Stimulated activated naive B cell treated with anti-CD40 and anti-IgM and Interleukin-4, amounts not matched to agents 10 μg/mL and 1 μg/mL and 100 μg/mL, for 72 hours (primary cell): ENCODE measurements around the gene CD320.
A peak's percentile ranks its signal among the peaks of the same experiment; 100 is the strongest.
"Not testable (repeated sequence)": the region's sequence is repeated elsewhere in the genome, so short reads cannot be mapped to it uniquely, and the experiment has no call there.

Experiments
- ATAC-seq, 2 donors: fragments of 150-1000 bp; cut with Tn5 transposase; replicated peaks; 2 replicates each; pipeline ENCODE4 v1.10.0; 2021; ENCODE audit warnings: moderate library complexity in 1 of 2
- DNase-seq: peaks from one replicate; pipeline ENCODE4 v3.0.0; 2021
- H3K27ac Mint-ChIP-seq: one replicate; pipeline ENCODE4 v1.8.0; 2022; ENCODE audit warnings: mild to moderate bottlenecking, mixed read lengths
- H3K27me3 Mint-ChIP-seq, 2 donors: one replicate each; pipeline ENCODE4 v1.8.0; 2022; ENCODE audit warnings: mixed read lengths in 2 of 2
- H3K36me3 Mint-ChIP-seq, 2 donors: one replicate each; pipeline ENCODE4 v1.8.0; 2022; ENCODE audit warnings: mixed read lengths in 2 of 2, mild to moderate bottlenecking in 1 of 2
- H3K4me1 Mint-ChIP-seq, 2 donors: one replicate each; pipeline ENCODE4 v1.8.0; 2022; ENCODE audit warnings: mixed read lengths in 2 of 2, mild to moderate bottlenecking in 1 of 2
- H3K4me3 Mint-ChIP-seq, 2 donors: one replicate each; pipeline ENCODE4 v1.8.0; 2022; ENCODE audit warnings: mild to moderate bottlenecking in 2 of 2, mixed read lengths in 2 of 2, moderate library complexity in 1 of 2
- H3K9me3 Mint-ChIP-seq, 2 donors: one replicate each; pipeline ENCODE4 v1.8.0; 2022; ENCODE audit warnings: mixed read lengths in 2 of 2, mild to moderate bottlenecking in 1 of 2

CD320 gene

DNA sequence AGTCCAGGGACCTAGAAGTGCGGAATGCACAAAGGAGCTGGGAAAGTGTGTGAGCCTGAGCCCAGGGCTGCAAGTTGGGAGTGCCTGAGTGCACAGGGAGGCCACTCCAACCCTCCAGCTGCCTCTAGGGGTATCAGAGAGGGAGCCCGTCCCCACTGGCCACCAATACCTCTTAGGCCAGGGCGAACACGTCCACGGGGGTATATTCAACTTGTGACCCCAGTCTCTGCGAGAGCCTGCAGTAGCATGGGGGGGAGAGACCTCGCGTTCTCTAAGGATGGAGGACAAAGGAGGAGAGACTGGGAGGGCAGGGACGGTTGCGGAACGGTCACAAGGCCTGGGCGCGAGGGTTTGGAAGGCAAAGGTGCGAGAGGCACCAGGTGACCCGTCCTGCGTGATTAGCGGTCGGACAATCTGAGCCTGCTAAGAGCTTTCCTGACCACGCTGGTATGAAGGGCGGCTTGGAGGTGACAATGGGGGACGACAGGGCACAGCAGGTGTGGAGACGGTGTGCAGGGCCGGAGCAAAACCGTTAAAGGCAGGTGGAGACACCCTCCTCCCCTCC, 676 bp downstream of the CD320 start:
- no peak for ATAC-seq
- no peak for DNase-seq
- Mint-ChIP-seq H3K27ac (peak overlapping the region; percentile 96), H3K27me3 (no peaks in the 10 kb centered on the region), H3K9me3 (no peaks in the 10 kb centered on the region), H3K36me3 (peaks cover 22 to 45% of the 10 kb centered on the region in 2 donors), H3K4me3 (peak overlapping the region; percentile 92 to 93), H3K4me1 (peaks cover 28 to 53% of the 10 kb centered on the region in 2 donors)

DNA sequence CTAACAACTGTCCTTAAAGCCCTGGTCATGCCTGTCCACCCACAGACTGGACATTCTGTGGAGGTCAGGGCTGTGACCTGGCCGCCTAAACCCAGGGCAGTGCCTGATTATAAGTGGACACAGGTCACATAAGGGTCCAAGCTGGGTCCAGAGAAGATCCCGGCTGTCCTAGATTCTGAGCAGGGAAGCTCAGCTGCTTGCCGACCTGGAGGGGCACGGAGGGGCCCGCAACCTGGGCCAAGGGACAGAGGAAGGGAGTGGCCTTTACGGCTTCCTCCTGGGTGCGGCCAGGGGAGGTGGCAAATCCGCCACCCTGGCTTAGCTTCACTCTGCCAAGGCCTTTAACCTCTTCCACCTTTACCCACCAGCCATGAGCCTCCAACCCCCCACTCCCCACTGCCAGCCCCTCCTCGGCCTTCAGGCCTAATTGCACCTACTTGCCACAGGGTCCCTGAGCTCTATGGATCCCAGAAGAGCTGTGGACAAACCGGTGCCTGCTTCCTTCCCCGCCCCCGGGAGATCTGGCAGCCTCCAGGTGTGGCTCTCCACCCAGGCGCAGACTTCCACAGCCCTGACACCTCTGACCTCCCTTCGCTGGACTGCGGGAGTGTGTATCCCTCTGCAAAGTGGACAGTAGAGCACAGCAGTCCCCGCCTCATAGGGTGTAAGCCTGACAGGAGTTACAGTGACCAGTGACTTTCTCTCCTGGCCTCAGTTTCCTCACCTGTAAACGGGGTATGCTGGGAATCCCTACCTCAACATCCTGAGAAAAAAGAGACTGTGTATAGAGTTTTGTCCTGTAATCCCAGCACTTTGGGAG, 1.7 kb downstream of the CD320 start:
- peak overlapping the region; percentile 37 for H3K27ac Mint-ChIP-seq
- H3K9me3 Mint-ChIP-seq = no peaks in the 10 kb centered on the region
- peaks cover 20 to 45% of the 10 kb centered on the region in 2 donors for H3K36me3 Mint-ChIP-seq
- peak overlapping the region; percentile 92 to 93 for H3K4me3 Mint-ChIP-seq
- H3K4me1 Mint-ChIP-seq = peaks cover 28 to 49% of the 10 kb centered on the region in 2 donors
- DNase-seq = no peak
- H3K27me3 Mint-ChIP-seq = no peaks in the 10 kb centered on the region
- no peak for ATAC-seq

DNA sequence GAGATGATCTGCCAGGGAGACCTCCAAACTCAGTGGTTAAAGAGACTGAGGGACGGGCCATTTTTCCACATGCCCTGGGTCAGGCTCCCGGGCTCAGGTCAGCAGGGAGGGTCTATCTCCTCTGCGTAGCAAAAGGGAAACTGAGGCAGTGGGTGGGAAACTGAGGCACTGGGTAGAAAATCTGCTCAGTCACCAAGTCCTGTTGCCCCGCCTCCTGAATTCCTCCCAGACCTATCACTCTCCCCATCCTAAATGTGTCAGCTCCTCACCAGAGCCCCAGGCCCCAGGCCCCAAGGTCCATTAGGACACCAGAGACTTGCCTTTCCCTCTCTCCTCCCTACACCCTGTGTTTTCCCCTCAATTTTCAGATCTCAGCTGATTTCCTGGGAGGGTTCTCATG, 2.4 kb downstream of the CD320 start:
- H3K9me3 Mint-ChIP-seq = no peaks in the 10 kb centered on the region
- no peak for DNase-seq
- peak overlapping the region; percentile 21 for H3K27ac Mint-ChIP-seq
- ATAC-seq = no peak
- no peaks in the 10 kb centered on the region for H3K27me3 Mint-ChIP-seq
- peaks cover 28 to 49% of the 10 kb centered on the region in 2 donors for H3K4me1 Mint-ChIP-seq
- H3K36me3 Mint-ChIP-seq = peaks cover 17 to 42% of the 10 kb centered on the region in 2 donors
- H3K4me3 Mint-ChIP-seq = no peak overlapping the region

DNA sequence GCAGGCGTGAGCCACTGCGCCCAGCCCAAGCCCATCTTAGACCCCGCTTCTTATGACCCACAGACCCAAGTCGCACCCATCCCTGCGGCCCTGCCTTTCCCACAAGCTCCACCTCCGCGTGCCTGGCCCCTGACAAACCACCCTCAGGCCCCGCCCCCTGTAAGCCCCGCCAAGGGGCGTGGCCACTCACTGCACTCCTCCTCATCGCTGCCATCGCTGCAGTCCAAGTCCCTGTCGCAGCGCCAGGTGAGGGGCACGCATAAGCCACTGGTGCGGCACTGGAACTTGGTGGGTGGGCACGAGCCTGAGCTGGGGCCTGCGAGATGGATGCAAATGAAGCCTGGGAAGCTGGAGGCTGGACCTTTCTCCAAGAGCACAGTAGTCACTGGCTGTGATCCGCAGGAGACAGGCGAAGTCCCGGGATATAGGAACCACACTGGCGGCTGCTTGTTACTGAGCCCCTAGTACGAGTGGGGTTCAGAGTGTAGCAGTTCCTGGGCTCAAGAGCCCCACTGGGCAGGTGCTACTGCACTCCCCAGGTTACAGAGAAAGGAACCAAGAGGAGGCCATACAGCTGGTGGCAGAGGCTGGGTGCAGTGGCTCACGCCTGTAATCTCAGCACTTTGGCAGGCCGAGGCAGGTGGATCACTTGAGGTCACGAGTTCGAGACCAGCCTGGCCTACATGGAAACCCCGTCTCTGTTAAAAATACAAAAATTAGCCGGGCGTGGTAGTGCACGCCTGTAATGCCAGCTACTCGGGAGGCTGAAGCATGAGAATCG, 3.1 kb downstream of the CD320 start:
- Mint-ChIP-seq H3K27me3 (no peaks in the 10 kb centered on the region), H3K9me3 (no peaks in the 10 kb centered on the region), H3K36me3 (peaks cover 17 to 38% of the 10 kb centered on the region in 2 donors), H3K4me3 (no peak overlapping the region), H3K4me1 (peaks cover 28 to 48% of the 10 kb centered on the region in 2 donors), H3K27ac (peak overlapping the region; percentile 83)
- DNase-seq (no peak), ATAC-seq (no peak)

DNA sequence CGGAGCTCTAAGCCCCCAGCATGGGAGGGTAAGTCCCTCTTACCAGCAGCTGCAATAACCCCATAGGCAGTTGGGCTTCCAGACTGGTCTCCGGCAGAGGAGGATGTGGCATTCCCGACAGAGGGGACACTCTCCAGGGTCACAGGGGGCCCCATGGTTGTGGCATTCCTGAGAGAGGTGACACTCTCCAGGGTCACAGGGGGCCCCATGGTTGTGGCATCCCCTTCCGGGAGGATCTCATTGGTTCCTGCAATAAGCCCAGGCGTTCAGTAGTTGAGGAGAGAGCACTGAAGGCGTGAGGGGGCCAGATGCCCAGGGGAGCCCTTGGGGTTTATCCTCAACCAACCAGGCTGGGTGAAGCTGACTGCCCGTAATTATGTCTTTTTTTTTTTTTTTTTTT, 5.4 kb downstream of the CD320 start:
- DNase-seq = peak; percentile 0
- no peaks in the 10 kb centered on the region for H3K27me3 Mint-ChIP-seq
- no peaks in the 10 kb centered on the region for H3K9me3 Mint-ChIP-seq
- H3K27ac Mint-ChIP-seq = no peak overlapping the region
- ATAC-seq = no peak
- peaks cover 17 to 28% of the 10 kb centered on the region in 2 donors for H3K4me1 Mint-ChIP-seq
- peaks cover 14 to 24% of the 10 kb centered on the region in 2 donors for H3K36me3 Mint-ChIP-seq
- no peak overlapping the region for H3K4me3 Mint-ChIP-seq

DNA sequence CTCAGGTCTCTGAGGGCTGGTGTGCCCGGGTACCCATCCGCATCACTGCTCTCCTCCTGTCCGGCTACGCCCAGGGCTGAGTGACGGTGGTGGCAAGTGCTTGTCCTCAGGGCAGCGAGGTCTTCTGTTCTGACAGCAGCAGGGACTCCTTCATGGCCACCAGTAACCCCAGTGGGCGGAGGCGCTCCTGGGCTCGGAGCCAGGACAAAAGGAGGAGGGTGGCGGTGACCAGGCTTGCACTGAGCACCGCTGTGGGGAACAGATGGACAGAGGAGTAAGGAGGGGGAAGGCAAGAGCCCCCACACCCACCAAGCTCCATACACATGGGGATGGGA, 5.8 kb downstream of the CD320 start:
- DNase-seq = peak; percentile 0
- H3K27ac Mint-ChIP-seq = no peak overlapping the region
- no peak overlapping the region for H3K4me3 Mint-ChIP-seq
- H3K4me1 Mint-ChIP-seq = peaks cover 14 to 24% of the 10 kb centered on the region in 2 donors
- no peaks in the 10 kb centered on the region for H3K27me3 Mint-ChIP-seq
- no peak for ATAC-seq
- no peaks in the 10 kb centered on the region for H3K9me3 Mint-ChIP-seq
- peaks cover 14 to 20% of the 10 kb centered on the region in 2 donors for H3K36me3 Mint-ChIP-seq

DNA sequence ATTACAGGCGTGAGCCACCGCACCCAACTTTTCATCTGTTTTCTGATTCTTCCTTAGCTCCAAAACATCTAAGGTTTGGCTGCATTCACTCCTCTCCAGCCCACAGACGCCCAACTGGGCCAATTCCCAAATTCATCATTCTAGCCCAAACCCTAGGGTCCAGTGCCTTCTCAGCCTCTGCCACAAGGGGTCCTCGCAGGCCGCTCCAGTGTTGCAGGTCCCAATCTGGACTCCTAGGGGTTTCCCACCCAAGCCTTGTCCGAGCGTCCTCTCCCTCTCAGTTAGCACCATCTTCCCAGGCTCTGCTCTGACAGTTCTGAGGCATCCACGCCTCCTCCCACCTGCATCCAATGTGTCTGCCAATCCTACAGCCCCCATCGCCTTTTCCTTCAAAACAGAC, 16.8 kb downstream of the CD320 start:
- not testable (repeated sequence) for H3K27me3 Mint-ChIP-seq, H3K4me3 Mint-ChIP-seq, H3K4me1 Mint-ChIP-seq, DNase-seq, H3K9me3 Mint-ChIP-seq, H3K36me3 Mint-ChIP-seq, H3K27ac Mint-ChIP-seq
- peak in 1 of 2 donors; percentile 44 for ATAC-seq

DNA sequence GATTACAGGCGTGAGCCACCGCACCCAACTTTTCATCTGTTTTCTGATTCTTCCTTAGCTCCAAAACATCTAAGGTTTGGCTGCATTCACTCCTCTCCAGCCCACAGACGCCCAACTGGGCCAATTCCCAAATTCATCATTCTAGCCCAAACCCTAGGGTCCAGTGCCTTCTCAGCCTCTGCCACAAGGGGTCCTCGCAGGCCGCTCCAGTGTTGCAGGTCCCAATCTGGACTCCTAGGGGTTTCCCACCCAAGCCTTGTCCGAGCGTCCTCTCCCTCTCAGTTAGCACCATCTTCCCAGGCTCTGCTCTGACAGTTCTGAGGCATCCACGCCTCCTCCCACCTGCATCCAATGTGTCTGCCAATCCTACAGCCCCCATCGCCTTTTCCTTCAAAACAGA, 31.6 kb downstream of the CD320 start:
- not testable (repeated sequence) for H3K36me3 Mint-ChIP-seq, H3K27me3 Mint-ChIP-seq, H3K9me3 Mint-ChIP-seq, DNase-seq, H3K4me1 Mint-ChIP-seq, H3K27ac Mint-ChIP-seq, H3K4me3 Mint-ChIP-seq
- ATAC-seq = peak; percentile 47 to 53

DNA sequence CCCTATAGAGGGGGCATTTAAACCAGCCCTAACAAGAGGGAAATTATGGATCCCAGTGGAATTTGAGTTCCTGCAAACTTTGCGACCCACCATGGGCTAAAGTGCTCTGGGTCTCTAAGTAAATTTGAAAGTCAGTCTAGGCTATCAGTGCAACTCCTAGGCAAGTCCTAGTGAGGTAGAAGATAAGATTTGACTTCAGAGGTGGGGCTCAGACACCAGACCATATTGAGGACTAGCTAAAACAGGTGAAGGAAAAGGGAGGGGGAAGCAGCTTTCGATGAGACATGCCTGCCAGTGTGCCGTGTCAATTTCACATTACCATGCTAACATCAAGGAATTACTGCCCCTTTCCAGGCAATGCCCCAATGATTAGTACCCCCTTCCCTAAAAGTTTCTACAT, 38.4 kb downstream of the CD320 start:
- peaks cover 15 to 25% of the 10 kb centered on the region in 2 donors for H3K4me1 Mint-ChIP-seq
- ATAC-seq = no peak

DNA sequence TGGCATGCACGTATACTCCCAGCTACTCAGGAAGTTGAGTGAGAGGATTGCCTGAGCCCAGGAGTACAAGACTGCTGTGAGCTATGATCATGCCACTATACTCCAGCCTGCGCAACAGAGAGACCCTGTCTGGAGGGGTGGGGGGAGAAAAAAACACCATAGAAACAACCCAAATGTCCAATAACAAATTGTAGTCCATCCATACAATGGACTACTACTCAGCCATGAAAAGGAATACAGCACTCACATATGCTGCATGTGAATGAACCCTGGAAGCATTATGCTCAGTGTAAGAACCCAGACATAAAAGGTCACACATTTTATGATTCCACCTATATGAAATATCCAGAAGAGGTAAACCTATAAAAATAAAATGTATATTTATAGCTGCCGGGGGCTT, 42.3 kb downstream of the CD320 start:
- Mint-ChIP-seq H3K36me3 (peaks cover 2 to 10% of the 10 kb centered on the region in 2 donors), H3K27ac (no peak overlapping the region), H3K4me1 (peaks cover 15 to 25% of the 10 kb centered on the region in 2 donors), H3K4me3 (no peak overlapping the region), H3K27me3 (no peaks in the 10 kb centered on the region), H3K9me3 (no peaks in the 10 kb centered on the region)
- ATAC-seq = no peak
- DNase-seq = no peak

More for the DNA sequence above, 38.4 kb downstream of the CD320 start:
- peak overlapping the region; percentile 85 to 90 for H3K4me3 Mint-ChIP-seq
- DNase-seq = no peak
- H3K27me3 Mint-ChIP-seq = no peaks in the 10 kb centered on the region
- peak overlapping the region; percentile 97 for H3K27ac Mint-ChIP-seq
- H3K36me3 Mint-ChIP-seq = no peaks in the 10 kb centered on the region
- H3K9me3 Mint-ChIP-seq = no peaks in the 10 kb centered on the region

DNA sequence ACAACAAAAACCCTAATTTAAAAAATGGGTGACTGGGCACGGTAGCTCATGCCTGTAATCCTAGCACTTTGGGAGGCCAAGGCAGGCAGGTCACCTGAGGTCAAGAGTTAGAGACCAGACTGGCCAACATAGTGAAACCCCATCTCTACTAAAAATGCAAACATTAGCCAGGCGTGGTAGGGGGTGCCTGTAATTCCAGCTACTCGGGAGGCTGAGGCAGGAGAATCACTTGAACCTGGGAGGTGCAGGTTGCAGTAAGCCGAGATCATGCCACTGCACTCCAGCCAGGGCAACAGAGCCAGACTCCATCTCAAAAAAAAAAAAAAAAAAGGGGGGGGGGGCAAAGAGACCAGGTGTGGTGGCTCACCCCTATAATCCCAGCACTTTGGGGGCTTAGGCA, 43.9 kb downstream of the CD320 start:
- H3K4me1 Mint-ChIP-seq = peaks cover 9 to 12% of the 10 kb centered on the region in 2 donors
- not testable (repeated sequence) for H3K27ac Mint-ChIP-seq, ATAC-seq, H3K4me3 Mint-ChIP-seq, H3K9me3 Mint-ChIP-seq, H3K27me3 Mint-ChIP-seq, DNase-seq
- peaks cover 9 to 18% of the 10 kb centered on the region in 2 donors for H3K36me3 Mint-ChIP-seq

DNA sequence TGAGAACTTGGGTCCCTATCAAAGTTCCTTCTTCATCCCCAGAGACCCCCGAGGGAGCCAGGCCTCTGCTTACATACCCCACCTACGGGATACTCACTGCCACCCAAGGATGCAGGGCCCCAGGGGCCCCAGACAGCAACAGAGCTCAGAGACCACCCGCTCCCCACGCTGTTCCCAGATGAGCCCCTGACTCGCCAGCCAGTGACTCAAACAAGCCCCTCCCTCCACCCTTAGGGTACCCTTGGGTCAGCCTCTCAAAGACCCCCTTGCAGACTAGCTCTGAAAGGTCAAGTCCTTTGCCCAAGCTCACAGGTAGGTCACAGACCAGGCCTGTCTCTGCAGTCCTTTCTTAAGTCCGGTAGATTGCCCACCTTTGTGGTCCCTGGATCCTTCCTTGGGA, 45.7 kb downstream of the CD320 start:
- DNase-seq = no peak
- Mint-ChIP-seq H3K4me1 (peaks cover 0 to 5% of the 10 kb centered on the region in 2 donors), H3K27ac (peak overlapping the region; percentile 25), H3K36me3 (peaks cover 17 to 31% of the 10 kb centered on the region in 2 donors), H3K4me3 (no peak overlapping the region), H3K9me3 (no peaks in the 10 kb centered on the region), H3K27me3 (no peaks in the 10 kb centered on the region)
- ATAC-seq = no peak

DNA sequence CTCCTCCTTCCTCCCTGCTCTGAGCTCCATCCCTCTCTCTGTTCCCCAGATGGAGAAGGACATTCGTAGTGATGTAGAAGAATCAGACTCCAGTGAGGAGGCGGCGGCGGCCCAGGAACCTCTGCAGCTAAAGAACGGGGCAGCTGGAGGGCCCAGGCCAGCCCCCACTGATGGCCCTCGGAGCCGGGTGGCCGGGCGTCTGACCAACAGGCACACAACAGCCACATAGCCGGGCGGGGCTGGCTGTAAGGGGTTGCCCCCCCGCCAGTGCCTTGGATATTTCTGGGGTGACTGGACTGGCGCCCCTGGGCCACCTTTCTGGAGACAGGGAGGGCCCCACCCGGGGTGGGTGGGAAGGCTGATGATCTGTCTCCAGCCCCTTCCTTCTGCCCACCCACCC, 46.3 kb downstream of the CD320 start:
- Mint-ChIP-seq H3K4me3 (no peak overlapping the region), H3K9me3 (no peaks in the 10 kb centered on the region), H3K27me3 (no peaks in the 10 kb centered on the region), H3K36me3 (peaks cover 21 to 37% of the 10 kb centered on the region in 2 donors), H3K4me1 (peaks cover 0 to 5% of the 10 kb centered on the region in 2 donors), H3K27ac (no peak overlapping the region)
- DNase-seq = no peak
- ATAC-seq = no peak

DNA sequence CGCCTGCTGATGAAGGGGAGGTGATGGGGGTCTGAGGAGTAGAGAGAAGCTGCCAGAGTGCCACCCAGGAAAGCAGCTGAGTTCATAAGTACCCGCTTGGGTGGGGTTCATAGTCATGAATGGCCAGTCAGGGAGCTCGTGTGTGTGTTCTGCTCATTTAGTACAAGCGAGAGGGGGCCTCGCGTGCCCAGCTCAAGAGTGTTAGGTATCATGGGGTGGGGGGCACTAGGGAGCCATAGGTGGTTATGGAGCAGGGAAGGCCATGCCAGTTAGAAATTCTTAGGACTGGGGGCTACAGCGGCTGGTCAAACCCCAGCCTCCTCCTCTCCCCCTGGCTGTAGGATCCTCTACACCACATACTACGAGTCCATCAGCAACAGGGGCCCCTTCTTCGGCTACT, 46.8 kb downstream of the CD320 start:
- Mint-ChIP-seq H3K27ac (no peak overlapping the region), H3K9me3 (no peaks in the 10 kb centered on the region), H3K27me3 (no peaks in the 10 kb centered on the region), H3K4me3 (no peak overlapping the region), H3K4me1 (peaks cover 0 to 5% of the 10 kb centered on the region in 2 donors), H3K36me3 (peaks cover 22 to 38% of the 10 kb centered on the region in 2 donors)
- no peak for DNase-seq
- no peak for ATAC-seq

DNA sequence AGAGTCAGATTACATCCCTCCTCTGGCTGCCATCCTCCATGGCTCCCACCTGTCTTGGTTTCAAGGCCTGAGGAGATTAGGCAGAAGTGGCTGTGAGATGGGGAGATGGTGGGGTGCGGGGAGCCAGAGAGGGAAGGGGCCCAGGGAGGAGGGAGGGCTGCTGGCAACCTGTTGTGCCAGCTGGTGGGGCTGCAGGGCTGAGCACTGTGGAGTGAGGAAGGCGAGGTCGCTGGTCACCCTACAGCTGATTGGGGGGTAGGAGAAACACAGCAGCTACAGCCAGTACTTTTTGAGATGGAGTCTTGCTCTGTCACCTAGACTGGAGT, 48.3 kb downstream of the CD320 start:
- Mint-ChIP-seq H3K4me1 (peaks cover 0 to 5% of the 10 kb centered on the region in 2 donors), H3K36me3 (peaks cover 28 to 45% of the 10 kb centered on the region in 2 donors), H3K9me3 (no peaks in the 10 kb centered on the region), H3K4me3 (no peak overlapping the region), H3K27me3 (no peaks in the 10 kb centered on the region), H3K27ac (peak overlapping the region; percentile 70)
- DNase-seq (no peak), ATAC-seq (no peak)
